GM12801 (cell line): ENCODE data around the gene SH2D3A.

Source experiments
- CTCF ChIP-seq: IDR thresholded peaks from one replicate; pipeline ENCODE4 v1.5.1; 2011; ENCODE audit warnings: control low read depth; ENCODE audit not compliant: insufficient read length; ENCODE audit errors: extremely low read depth

Gene SH2D3A

GRCh38 chr19:6807291-6807690 lies 40.1 kb upstream of the SH2D3A start:
- TF ChIP-seq CTCF: no peak

GRCh38 chr19:6806488-6806887 lies 39.3 kb upstream of the SH2D3A start:
- no peak for TF ChIP-seq CTCF

GRCh38 chr19:6803036-6803404 lies 35.8 kb upstream of the SH2D3A start:
- no peak for TF ChIP-seq CTCF

- TF ChIP-seq CTCF: no peak
These were observed 35.3 kb upstream of the SH2D3A start for GRCh38 chr19:6802336-6803035.

- no peak for TF ChIP-seq CTCF
These were observed 34.4 kb upstream of the SH2D3A start for GRCh38 chr19:6801485-6802086.

- TF ChIP-seq CTCF: no peak
These were observed 33.8 kb upstream of the SH2D3A start for GRCh38 chr19:6800991-6801484.

- no peak for TF ChIP-seq CTCF
These were observed 30.4 kb upstream of the SH2D3A start for GRCh38 chr19:6797646-6798045.
